ENCODE results near the gene CAB39.
A peak's percentile ranks its signal among the peaks of the same experiment; 100 is the strongest.

DNA sequence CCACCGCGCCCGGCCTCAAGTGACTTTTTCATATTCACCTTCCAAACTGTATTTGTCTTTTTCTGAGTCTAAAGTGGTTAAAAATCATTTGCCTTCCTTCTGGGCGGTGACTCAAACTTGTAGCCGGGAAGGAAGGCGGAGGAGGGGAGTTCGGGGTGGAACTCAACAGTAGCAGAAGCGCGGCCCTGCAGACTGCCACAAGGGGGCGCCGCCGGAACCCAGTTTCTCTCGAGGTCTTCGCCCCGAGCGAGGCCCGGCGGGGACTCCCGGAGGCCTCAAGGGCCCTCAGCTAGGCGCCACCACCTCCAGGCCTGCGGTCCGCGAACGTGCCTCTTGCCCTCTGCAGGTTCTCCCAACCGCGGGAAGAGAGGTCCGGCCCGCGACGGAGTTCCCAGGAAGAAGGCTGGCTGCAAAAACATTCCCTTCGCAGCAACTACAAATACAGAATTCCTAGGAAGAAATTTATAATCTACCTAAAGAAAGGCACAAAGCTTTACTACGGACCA lies 135.3 kb downstream of the CAB39 start:
- no peak for TF ChIP-seq EGR1 (IDR thresholded peaks at IDR 0.05; ENCODE audit: borderline replicate concordance, low read depth, low read length)
- TF ChIP-seq ASH2L (IDR thresholded peaks at IDR 0.05; ENCODE audit: low read length), result no peak
- no peak for TF ChIP-seq POLR2A (IDR thresholded peaks at IDR 0.05; ENCODE audit: control extremely low read depth in 1 of 2, low read depth in 2 of 2, low read length in 2 of 2)
- TF ChIP-seq CTCF (IDR thresholded peaks at IDR 0.05; ENCODE audit: control extremely low read depth in 1 of 3, insufficient read depth in 1 of 3, low read depth in 1 of 3, low read length in 3 of 3), result peak; percentile 72 to 92 (median 91)
- TF ChIP-seq SP1 (IDR thresholded peaks at IDR 0.05; ENCODE audit: low read depth, low read length), result no peak
- no peak for TF ChIP-seq CBX8 (IDR thresholded peaks at IDR 0.05; ENCODE audit: borderline replicate concordance, low read depth, low read length)
- TF ChIP-seq SRF (IDR thresholded peaks at IDR 0.05; ENCODE audit: low read depth, low read length), result no peak
- TF ChIP-seq MAFK (IDR thresholded peaks at IDR 0.05; ENCODE audit: low read depth, low read length), result no peak
- no peak for TF ChIP-seq EZH2 (IDR thresholded peaks at IDR 0.05; ENCODE audit: low read depth, low read length, severe bottlenecking)
- no peak for TF ChIP-seq NRF1 (IDR thresholded peaks at IDR 0.05; ENCODE audit: low read depth, low read length)
- TF ChIP-seq GABPA (IDR thresholded peaks at IDR 0.05; ENCODE audit: borderline replicate concordance, insufficient read depth, low read length), result no peak
- no peak for TF ChIP-seq SP2 (IDR thresholded peaks at IDR 0.05; ENCODE audit: low read length)
- TF ChIP-seq E2F6 (IDR thresholded peaks at IDR 0.05), result peak; percentile 91
- TF ChIP-seq GTF2F1 (IDR thresholded peaks at IDR 0.05; ENCODE audit: borderline replicate concordance, low read depth, low read length), result no peak

All from H1 (cell line).